Activated B cell treated with CpG ODN at 0.5 μM for 24 hours (primary cell): ENCODE data around the gene MTPN. TPM values are rescaled to one million over a fixed set of nuclear protein-coding genes. Genes with fewer than 3 reads are reported as not detected.
A peak's percentile ranks its signal among the peaks of the same experiment; 100 is the strongest.

Experiments
- ATAC-seq: fragments of 200-7000 bp; cut with Tn5 transposase; one replicate; pipeline ENCODE4 v1.10.0; 2021; ENCODE audit warnings: low read depth, mild to moderate bottlenecking, moderate library complexity
- CTCF ChIA-PET: fragments of 350-600 bp; sonication (Branson Sonifier 250); formaldehyde crosslinking; loops from one replicate; lab custom pipeline; 2021; ENCODE audit warnings: antibody characterized with exemption; lab: Charles Lee
- POLR2A ChIA-PET: fragments of 350-600 bp; sonication (Branson Sonifier 250); formaldehyde crosslinking; loops from one replicate; lab custom pipeline; 2021; ENCODE audit warnings: antibody characterized with exemption; lab: Charles Lee
- DNase-seq: peaks from one replicate; pipeline ENCODE4 v3.0.0; 2022
- H3K27ac Mint-ChIP-seq: one replicate; pipeline ENCODE4 v1.8.0; 2020; ENCODE audit warnings: mixed read lengths
- H3K27me3 Mint-ChIP-seq: one replicate; pipeline ENCODE4 v1.8.0; 2021; ENCODE audit warnings: mixed read lengths
- H3K36me3 Mint-ChIP-seq: one replicate; pipeline ENCODE4 v1.8.0; 2021; ENCODE audit warnings: low read depth, mixed read lengths
- H3K4me1 Mint-ChIP-seq: one replicate; pipeline ENCODE4 v1.8.0; 2021; ENCODE audit warnings: mixed read lengths
- H3K4me3 Mint-ChIP-seq: one replicate; pipeline ENCODE4 v1.8.0; 2020; ENCODE audit warnings: mild to moderate bottlenecking, mixed read lengths
- H3K9me3 Mint-ChIP-seq: one replicate; pipeline ENCODE4 v1.8.0; 2020; ENCODE audit warnings: mixed read lengths
- CTCF ChIP-seq: fragments of 200-600 bp; IDR thresholded peaks from one replicate; pipeline ENCODE4 v1.8.0; 2022; ENCODE audit warnings: antibody characterized with exemption, mild to moderate bottlenecking
- intact Hi-C: fragments of 100-400 bp; cut with micrococcal nuclease; formaldehyde crosslinking; loops from one replicate; pipeline ENCODE4 v1.15.1; 2024
- total RNA-seq: library from RNA; stranded (reverse); gene quantifications from 2 replicates; pipeline ENCODE4 v1.2.3, GENCODE V29; 2022

MTPN gene
- total RNA-seq, 1 donor from 2014 or later: 137 TPM

GRCh38 chr7:135946289-135947055, 30.7 kb downstream of the MTPN start:
- no peak for TF ChIP-seq CTCF
- ChIA-PET POLR2A (no interaction called here), CTCF (no interaction called here)
- ATAC-seq (no peak), DNase-seq (no peak)
- H3K4me1 Mint-ChIP-seq: peaks cover 61% of the 10 kb centered on the region
- H3K27ac Mint-ChIP-seq: peak overlapping the region; percentile 13
- H3K4me3 Mint-ChIP-seq: no peak overlapping the region
- H3K27me3 Mint-ChIP-seq: no peaks in the 10 kb centered on the region
- intact Hi-C loops: loop anchor here (5.0 kb wide), 1 partner anchor 36 kb away; no protein-coding TSS in a partner anchor
- H3K9me3 Mint-ChIP-seq: no peaks in the 10 kb centered on the region
- peaks cover 73% of the 10 kb centered on the region for H3K36me3 Mint-ChIP-seq

GRCh38 chr7:135944753-135945152, 32.4 kb downstream of the MTPN start:
- Mint-ChIP-seq H3K4me3 (no peak overlapping the region), H3K36me3 (peaks cover 69% of the 10 kb centered on the region), H3K27me3 (no peaks in the 10 kb centered on the region), H3K27ac (no peak overlapping the region), H3K9me3 (no peaks in the 10 kb centered on the region), H3K4me1 (peaks cover 60% of the 10 kb centered on the region)
- ATAC-seq (no peak), DNase-seq (no peak)
- intact Hi-C loops: loop anchor here (5.0 kb wide), 1 partner anchor 38 kb away; no protein-coding TSS in a partner anchor
- TF ChIP-seq CTCF: no peak
- ChIA-PET POLR2A (no interaction called here), CTCF (interaction anchor here (1.2 kb wide), 1 partner anchor 143 kb away, joined by 3 read pairs; no protein-coding TSS in a partner anchor)

DNA sequence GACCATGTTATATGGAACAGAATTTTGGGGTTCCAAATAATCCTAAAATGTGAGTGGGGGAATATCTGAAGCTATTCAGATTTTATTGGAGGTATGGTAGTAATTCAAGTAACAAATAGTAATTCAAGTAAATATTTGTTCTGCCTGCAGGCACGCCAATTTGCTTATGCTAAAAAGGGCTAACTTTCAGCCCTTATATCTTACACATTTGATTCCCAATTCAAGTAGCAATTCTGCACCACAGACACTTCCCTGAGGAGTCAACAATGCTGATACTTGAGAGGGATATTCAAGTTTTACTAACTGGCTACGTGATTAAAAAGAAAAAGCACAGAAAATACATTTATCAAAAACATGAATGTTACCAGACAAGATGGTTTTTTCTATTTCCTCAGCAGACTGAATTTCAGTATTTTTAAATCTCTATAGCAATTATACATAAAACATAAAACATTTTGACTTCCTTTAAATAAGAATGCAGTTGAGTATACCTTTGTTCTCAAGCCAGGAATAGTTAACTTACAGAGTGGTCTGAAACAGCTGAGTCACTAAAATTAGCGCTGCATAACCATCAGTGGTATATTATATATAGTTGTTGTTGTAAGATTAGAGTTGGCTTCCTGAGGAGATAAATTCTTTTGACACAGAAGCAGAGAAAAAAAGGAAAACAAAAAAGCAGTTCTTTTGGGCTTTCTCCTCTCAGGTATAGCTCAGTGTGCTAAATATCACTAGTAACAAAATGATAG, 33.9 kb downstream of the MTPN start:
- no peak for ATAC-seq
- Mint-ChIP-seq H3K27ac (peak overlapping the region; percentile 35), H3K4me1 (peaks cover 60% of the 10 kb centered on the region), H3K4me3 (no peak overlapping the region), H3K27me3 (no peaks in the 10 kb centered on the region), H3K36me3 (peaks cover 66% of the 10 kb centered on the region), H3K9me3 (no peaks in the 10 kb centered on the region)
- intact Hi-C loops: no loop called here
- TF ChIP-seq CTCF: no peak
- POLR2A ChIA-PET: no interaction called here
- no peak for DNase-seq
- CTCF ChIA-PET: interaction anchor here (0.8 kb wide), 1 partner anchor 14 kb away, joined by 3 read pairs; no protein-coding TSS in a partner anchor

DNA sequence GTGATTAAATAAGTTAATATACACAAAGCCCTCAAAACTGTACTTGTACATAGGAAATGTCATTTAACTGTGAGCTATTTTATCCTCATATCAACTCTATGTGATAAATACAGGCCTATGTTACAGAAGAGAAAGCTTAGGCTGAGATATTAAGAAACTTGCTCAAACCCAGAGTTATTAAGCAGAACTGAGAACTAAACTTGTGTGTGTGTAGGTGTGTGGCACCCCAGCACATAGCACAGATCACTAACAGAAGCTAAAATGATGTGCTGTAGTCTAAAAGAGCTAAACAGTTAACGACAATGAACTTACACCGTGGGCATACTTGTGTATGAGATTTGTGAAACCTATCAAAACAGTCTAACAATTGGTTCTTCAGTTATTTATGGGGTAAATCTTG, 34.5 kb downstream of the MTPN start:
- no peak overlapping the region for H3K27ac Mint-ChIP-seq
- intact Hi-C loops: no loop called here
- no peak overlapping the region for H3K4me3 Mint-ChIP-seq
- POLR2A ChIA-PET: no interaction called here
- peaks cover 59% of the 10 kb centered on the region for H3K4me1 Mint-ChIP-seq
- ATAC-seq (peak; percentile 37), DNase-seq (no peak)
- H3K27me3 Mint-ChIP-seq: no peaks in the 10 kb centered on the region
- no peak for TF ChIP-seq CTCF
- CTCF ChIA-PET: interaction anchor here (0.6 to 0.8 kb wide), 2 partner anchors 13 to 66 kb away, joined by 3 read pairs; no protein-coding TSS in a partner anchor
- H3K9me3 Mint-ChIP-seq: no peaks in the 10 kb centered on the region
- H3K36me3 Mint-ChIP-seq: peaks cover 65% of the 10 kb centered on the region
